ENCODE results near the gene MUC5B. TPM values are rescaled to one million over a fixed set of nuclear protein-coding genes. Genes with fewer than 3 reads are reported as not detected.

MUC5B gene
- total RNA-seq, 1 donor from 2014 or later, result not detected

DNA sequence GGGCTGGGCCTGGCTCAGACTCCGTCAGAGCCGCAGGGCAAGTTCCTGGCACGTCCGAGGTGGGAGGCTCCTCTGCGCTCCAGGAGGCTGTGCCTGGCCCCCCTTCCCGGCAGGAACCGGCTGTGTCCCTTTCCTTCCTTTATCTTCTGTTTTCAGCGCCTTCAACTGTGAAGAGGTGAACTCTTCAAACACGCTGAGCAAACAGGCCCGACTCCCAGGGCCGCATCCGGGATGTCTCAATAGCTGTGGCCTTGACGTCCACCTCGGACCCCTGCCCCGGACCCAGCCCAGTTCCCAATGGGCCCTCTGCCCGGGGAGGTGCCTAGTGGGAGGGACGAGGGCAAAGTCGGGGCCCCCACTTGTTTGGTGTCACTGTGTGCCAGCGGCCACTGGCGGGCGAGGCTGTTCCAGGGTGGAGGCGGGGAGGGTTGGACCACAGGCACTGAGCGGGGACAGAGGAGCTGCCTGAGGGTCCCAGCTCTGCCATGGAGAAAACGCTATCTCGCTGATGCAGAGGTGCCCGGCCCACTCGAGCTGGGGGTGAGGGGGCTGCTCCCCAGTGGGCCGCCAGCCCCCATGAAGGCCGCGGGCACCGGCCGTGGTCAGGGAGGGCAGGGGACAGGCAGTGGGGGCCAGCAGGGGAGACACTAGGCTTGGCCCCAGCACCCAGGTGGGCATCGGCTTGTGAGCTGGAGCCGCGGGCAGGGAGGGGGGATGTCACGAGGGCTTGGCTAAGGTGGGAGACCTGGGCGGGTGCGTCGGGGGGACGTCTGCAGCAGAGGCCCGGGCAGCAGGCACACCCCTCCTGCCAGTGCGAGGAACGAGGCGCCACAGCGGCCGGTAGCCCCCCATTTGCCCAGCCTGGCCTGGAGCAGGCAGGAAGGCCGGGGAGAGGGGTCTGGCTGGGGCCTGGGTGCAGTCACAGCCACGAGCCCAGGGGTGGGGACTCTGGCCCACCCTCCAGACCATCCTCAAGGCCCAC, 2.7 kb upstream of the MUC5B start:
- DNase-seq (ENCODE audit: extremely low read depth, low read depth, low spot score), result no peak

DNA sequence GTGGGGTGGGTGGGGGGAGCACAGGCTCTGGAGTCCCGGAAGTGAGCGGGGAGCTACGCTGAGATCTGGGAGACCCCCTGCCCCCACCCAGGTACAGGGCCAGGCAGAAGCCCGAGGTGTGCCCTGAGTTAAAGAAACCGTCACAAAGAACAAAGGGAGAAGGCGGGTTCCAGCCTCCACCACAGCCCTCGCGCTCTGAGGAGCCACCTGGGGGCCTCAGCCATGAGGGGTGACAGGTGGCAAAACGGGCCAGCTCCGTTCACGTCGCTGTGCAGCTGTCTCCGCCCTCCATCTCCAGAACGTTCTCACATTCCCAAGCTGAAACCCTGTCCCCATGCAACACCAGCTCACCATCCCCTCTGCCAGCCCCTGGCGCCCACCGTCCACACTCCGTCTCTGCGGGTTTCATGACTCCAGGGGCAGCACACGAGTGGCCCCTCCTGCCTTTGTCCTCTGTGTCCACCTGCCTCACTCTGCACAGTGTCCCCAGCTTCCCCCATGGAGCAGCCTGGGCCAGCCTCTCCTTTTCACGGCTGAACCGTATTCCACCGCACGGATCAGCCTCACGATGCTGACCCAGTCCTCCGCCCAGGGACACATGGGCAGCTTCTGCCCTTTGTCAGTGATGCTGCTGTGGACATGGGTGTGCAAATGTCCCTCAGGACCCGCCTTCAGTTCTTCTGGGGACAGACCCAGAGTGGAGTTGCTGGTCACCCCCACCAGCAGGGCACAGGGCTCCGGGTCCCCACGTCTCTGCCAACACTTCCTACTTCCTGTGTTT, 1.7 kb upstream of the MUC5B start:
- DNase-seq (ENCODE audit: extremely low read depth, low read depth, low spot score), result no peak

DNA sequence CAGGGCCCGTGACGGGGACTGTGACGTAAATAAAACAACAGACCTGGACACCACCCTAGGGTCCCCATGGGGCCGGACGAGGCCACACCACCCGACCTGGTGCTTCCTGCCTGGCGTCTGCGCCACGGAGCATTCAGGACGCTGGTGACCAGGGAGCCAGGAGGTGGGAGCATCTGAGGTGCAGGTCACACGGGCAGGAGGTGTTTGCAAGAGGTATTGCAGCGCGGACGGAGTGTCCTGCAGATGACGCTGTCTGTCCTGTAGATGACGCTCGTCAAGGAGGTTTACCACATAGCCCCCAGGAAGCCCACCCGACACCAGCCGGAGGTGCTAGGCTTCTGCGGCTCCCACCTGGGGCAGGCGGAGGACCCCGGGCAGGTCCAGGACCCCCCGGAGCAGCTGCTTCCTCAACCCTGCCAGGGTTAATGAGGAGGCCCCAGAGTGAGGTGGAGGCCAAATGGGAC, 986 bp upstream of the MUC5B start:
- no peak for DNase-seq (ENCODE audit: extremely low read depth, low read depth, low spot score)

DNA sequence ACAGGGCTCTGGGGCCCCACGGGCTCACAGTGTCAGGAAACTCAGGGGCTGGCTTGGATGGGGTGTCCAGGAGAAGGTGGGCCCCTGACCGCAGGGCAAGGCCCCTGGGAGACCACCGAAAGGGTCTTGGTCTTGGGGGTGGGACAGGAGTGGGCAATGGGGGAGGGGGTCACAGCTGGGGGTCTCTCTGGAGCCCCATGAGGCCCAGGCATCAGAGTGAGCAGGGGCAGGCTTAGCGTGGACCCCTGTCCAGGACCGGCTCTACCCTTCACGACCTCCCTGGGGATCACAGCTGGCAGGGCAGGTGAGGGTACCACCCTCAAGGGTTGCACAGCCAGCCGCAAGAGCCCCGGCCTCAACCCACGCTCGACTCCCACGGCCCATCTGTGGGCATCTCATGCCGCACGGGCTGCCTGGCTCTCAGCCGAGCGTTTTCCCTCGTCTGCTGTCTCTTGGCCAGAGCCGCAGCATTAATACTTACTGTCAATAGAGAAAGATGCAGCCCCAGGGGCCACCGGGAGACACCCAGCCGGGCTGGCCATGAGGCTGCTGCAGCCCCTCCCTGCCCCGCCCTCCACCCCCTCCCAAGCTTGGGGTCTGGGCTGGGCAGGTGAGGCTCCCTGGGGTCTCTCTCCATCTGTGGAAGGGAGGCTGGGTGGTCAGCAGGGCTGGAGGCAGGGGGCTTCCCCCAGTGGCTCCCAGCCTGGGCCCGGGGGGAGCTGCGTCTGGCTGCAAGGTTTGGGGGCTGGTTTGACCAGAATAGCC, 662 bp downstream of the MUC5B start:
- no peak for DNase-seq (ENCODE audit: extremely low read depth, low read depth, low spot score)

DNA sequence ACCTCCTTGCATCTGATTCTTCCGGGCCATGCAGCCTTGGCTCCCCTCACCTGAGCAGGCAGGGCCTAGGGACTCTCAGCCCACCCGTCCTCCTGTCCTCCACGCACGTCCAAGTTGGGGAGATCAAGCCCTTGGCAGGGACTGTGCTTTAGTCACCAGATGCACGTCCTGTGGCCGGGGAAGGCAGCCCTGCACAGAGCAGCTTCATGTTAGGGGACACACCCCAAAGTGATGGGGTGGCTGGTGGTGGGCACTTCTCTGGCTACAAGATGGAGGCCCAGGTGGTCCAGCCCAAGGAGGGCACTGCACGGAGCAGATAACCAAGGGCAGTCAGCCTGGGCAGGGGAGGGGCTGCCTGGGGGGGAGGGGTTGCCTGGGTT, 1.2 kb downstream of the MUC5B start:
- DNase-seq (ENCODE audit: extremely low read depth, low read depth, low spot score), result no peak

DNA sequence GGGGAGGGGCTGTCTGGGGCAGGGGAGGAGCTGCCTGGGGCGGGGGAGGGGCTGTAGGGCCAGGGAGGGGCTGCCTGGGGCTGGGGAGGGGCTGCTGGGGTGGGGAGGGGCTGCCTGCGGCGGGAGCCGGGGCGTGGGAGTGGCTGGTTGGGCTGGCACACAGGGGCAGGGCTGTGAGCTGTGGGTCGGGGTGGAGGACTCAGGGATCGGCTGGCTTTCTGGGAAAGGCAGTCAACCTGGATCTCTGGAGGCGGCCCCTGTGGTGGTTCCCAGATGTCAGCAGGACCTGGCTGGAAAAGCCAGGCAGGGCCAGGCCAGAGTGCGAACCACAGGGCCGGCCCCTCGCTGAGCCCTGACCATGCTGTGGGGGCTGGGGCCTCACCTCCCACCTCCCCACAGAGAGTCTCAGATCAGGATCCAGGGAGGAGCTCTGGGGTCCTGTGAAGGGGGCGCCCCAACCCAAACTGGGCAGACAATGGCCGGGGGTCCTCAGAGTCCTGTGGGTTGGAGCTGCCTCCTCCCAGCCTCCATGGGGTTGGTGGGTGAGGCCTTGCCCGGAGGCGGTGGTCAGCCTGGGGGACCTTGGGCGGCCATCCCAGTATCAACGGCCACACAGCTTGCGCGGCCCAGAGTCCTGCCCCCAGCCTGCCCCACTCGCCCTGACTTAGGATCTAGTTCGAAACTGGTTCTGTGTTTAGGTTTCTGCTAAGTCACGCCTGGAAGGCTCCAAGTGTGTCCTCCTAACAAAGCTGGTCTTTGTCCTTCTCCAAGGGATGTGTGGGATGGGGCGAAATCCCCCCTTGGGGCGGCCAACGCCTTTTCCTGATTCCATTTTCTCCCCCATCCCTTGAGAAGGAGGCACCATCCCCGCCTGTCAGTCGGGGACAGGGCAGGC, 1.9 kb downstream of the MUC5B start:
- DNase-seq (ENCODE audit: extremely low read depth, low read depth, low spot score), result no peak

DNA sequence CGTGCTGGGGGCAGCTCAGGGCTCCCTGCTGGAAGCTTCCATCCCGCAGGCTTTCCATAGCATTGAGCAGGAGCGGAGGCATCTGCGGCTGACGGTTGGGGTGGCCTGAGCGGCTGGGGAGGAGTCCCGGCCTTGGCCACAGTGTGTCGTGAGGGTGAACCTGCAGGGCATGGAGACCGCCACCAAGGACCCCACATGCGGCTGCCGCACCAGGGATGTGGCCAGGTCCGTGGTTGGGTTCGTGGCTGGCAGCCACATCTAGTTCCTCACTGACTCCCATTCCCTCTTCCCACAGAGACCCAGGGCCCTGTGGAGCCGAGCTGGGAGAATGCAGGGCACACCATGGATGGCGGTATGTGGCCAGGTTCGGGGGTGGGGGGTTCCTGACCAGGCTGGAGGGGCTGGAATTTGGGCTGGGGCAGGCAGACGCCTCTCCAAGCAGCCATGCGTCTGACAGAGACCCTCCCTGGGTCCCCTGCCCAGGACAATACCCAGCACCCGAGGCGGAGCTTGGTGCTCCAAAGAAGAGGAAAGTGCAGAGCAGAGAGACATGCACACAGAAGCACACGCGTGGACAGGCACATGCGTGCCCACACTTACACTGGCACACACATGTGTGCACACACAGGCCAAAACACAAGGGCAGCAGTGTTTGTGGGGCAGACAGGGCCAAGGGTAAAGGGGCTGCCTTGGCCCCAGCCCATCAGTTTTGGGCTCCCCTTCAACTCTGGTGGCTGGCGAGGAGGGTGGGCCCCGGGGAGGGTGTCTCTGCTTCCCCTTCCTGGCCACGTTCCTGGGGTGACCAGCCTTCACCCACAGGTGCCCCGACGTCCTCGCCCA, 2.7 kb downstream of the MUC5B start:
- DNase-seq (ENCODE audit: extremely low read depth, low read depth, low spot score), result no peak

DNA sequence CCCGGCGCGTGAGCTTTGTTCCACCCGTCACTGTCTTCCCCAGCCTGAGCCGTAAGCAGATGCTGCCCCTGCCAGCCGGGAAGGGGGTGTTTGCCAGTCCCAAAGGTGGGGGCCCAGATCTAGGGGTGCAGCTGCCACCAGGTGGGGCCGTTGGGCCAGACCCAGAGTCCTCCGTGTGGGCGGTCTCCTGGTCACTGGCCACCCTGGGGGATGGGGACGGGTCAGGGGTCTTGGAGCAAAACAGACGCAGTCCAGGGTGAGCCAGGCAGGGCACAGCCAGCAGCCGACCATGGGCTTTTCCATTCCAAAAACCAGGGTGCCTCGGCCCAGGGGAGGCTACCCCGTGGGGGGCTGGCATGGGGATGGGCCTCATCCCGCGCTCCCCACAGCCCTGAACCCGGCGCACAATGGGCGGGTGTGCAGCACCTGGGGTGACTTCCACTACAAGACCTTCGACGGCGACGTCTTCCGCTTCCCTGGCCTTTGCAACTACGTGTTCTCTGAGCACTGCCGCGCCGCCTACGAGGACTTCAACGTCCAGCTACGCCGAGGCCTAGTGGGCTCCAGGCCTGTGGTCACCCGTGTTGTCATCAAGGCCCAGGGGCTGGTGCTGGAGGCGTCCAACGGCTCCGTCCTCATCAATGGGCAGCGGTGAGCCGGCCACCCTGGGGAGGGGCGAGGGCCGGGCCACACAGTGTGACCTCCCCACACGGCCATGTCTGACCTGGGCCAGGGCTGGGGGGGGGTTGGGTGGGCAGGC, 3.5 kb downstream of the MUC5B start:
- no peak for DNase-seq (ENCODE audit: extremely low read depth, low read depth, low spot score)

DNA sequence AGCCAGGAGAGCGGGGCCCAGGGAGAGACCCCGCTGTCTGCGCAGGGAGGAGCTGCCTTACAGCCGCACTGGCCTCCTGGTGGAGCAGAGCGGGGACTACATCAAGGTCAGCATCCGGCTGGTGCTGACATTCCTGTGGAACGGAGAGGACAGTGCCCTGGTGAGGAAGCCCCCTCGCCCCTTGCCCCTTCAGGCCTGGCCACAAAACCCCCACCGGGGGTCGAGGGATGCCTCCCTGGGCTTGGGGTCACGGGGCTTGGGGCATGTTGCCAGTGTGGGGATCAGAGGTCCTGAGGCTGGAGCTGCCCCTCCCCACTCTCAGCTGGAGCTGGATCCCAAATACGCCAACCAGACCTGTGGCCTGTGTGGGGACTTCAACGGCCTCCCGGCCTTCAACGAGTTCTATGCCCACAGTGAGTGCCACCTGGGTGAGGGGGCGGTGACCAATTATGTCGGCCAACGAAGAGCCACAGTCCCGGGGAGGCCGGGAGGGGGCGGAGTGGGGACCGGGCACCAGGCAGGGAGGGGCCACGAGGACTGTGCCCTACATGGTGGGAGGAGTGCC, 4.2 kb downstream of the MUC5B start:
- no peak for DNase-seq (ENCODE audit: extremely low read depth, low read depth, low spot score)

DNA sequence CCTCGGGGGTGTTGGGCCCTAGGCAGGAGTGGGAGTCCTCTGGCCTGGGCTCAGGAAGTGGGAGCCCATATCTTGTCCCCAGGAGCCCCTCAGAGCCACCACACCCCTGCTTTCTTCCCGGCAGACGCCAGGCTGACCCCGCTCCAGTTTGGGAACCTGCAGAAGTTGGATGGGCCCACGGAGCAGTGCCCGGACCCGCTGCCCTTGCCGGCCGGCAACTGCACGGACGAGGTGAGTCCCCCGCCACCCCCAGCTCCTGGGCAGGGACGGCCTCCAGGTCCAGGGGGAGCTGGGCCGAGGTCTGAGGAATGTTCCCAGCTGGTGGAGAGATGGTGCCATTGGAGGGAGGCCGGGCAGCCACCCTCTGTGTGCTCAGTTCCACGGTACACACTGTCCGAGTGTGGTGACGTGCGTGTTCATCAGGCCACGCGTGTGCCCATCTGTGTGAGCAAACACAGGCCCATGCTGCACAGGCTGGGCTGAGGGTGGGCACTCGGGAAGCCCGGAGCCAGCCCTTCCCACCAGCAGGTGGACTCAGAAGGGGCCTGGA, 4.8 kb downstream of the MUC5B start:
- no peak for DNase-seq (ENCODE audit: extremely low read depth, low read depth, low spot score)

DNA sequence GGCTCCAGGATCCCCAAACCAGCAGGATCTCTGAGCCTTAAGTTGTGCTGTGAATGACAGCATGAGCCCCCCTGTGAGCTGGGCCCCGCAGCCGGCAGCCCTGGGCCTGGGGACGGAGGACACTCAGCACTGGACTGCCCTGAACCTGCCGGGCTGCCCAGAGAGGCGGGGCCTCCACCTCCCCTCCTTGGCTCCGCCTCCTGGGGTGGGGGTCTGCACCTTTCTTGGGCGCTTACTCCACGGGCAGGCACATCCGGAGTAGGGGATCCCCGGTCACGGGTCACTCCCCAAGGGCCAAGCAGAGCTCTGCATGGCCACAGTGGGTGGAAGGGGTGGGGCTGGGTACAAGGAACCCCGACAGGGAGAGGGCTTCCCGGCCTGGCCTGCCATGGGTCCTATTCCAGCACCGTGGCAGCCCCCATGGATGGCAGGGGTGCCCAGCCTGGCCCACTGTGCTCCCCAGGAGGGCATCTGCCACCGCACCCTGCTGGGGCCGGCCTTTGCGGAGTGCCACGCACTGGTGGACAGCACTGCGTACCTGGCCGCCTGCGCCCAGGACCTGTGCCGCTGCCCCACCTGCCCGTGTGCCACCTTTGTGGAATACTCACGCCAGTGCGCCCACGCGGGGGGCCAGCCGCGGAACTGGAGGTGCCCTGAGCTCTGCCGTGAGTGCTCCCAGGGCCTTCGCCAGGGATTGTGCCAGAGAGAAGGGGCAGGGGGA, 5.4 kb downstream of the MUC5B start:
- no peak for DNase-seq (ENCODE audit: extremely low read depth, low read depth, low spot score)

DNA sequence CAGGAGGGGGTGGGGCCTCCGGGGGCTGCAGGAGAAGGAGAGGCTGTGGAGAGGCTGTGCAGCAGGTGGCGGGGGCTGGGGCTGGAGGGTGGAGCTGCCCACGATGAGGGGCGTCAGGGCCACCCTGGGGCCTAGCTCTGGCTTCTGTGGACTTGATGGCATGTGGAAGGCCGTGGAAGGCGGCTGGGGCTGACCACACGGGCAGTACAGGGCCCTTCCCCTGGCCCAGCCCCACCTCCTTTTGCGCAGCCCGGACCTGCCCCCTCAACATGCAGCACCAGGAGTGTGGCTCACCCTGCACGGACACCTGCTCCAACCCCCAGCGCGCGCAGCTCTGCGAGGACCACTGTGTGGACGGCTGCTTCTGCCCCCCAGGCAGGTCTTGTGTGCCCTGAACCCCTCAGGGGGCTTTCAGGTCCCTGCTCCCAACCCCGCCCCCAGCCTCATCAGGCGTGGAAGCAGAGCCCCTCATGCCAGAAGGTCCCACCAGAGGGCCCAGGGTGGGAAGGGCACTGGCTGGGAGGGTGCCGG, 6.1 kb downstream of the MUC5B start:
- DNase-seq (ENCODE audit: extremely low read depth, low read depth, low spot score), result no peak

DNA sequence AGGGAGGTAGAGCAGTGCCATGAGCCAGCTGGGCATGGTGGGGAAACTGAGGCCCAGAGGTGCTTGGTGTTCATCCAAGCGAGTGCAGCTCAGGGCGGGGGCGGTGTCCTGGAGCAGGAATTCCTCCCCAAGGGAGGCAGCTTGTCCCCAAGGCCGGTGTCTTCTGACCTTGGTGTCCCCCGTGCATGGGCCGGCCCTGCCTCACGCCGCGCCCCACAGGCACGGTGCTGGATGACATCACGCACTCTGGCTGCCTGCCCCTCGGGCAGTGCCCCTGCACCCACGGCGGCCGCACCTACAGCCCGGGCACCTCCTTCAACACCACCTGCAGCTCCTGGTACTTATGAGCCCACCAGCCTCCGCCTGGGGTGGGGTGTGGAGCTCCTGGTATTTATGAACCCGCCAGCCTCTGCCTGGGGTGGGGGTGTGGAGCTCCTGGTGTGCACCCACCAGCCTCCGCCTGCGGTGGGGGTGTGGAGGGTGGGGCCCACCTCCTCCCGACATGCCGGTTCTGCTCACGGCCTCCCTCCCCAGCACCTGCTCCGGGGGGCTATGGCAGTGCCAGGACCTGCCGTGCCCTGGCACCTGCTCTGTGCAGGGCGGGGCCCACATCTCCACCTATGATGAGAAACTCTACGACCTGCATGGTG, 6.7 kb downstream of the MUC5B start:
- DNase-seq (ENCODE audit: extremely low read depth, low read depth, low spot score), result no peak

DNA sequence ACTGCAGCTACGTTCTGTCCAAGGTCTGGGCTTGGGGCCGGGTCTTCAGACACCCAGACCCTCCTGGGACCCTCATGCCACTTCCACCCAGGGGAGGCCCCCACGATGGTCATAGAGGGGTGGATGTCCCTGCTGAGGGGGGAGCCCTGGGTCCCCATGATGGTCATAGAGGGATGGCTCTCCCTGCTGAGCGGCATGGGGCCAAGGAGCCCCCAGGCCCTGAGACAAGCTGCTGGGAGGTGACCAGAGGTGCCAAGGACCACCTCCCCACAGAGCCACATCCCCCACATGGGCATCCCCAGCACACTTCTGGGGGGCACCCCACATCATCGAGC, 7.2 kb downstream of the MUC5B start:
- DNase-seq (ENCODE audit: extremely low read depth, low read depth, low spot score), result no peak

DNA sequence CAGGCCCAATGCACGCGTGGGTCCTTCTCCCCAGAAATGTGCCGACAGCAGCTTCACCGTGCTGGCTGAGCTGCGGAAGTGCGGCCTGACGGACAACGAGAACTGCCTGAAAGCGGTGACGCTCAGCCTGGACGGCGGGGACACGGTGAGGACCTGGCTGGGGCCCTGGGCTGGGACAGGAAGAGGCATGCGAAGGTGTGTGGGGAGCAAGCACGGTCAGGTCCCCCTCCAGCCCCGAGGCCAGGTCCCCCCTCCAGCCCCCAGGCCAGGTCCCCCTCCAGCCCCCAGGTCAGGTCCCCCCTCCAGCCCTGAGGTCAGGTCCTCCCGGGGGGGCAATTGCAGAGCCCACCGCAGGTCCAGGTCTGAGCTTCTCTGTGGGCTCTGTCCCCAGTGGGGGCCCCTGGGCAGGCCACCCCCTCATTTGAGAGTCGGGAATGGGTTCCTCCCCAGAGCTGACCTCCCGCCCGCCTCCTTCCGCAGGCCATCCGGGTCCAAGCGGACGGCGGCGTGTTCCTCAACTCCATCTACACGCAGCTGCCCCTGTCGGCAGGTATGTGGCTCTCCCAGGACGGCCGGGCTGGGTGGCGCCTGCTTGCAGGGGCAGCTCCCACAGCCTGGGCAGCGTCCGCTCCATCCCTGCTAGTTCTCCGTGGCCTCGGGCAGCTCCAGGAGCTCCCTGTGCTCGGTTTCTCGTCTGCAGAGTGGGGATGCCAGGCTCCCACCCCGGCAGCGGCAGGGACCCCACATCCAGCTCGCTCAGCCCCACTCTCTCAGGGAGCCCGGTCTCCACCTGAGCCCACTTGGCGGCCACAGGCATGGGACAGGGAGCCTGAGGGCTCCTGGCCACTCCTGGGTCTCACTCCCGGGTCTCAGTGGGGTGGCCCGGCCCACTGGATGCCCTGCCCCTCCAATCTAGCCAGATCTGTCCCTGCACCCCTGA, 7.9 kb downstream of the MUC5B start:
- no peak for DNase-seq (ENCODE audit: extremely low read depth, low read depth, low spot score)
